H1 (cell line): ENCODE data around the gene CRAT.

Source experiments
- CHD1 ChIP-seq: IDR thresholded peaks from 2 replicates; pipeline ENCODE4 v1.6.1; 2012; ENCODE audit warnings: low read depth, low read length, improper control_type of control experiment
- EGR1 ChIP-seq: IDR thresholded peaks from 2 replicates; pipeline ENCODE4 v1.6.1; 2011; ENCODE audit warnings: low read depth, low read length, borderline replicate concordance
- EZH2 ChIP-seq: fragments of 200-600 bp; sonication (generic); IDR thresholded peaks from 2 replicates; pipeline ENCODE4 v1.7.1; 2012; ENCODE audit warnings: low read depth, mild to moderate bottlenecking, moderate library complexity, low read length, inconsistent platforms; ENCODE audit not compliant: severe bottlenecking
- NANOG ChIP-seq: IDR thresholded peaks from 2 replicates; pipeline ENCODE4 v1.6.1; 2011; ENCODE audit warnings: low read length, low read depth, mild to moderate bottlenecking, inconsistent platforms; ENCODE audit not compliant: insufficient read depth, poor library complexity, severe bottlenecking
- POLR2A ChIP-seq, 2 experiments: IDR thresholded peaks; 1 replicate in 1 of 2; 2 replicates in 1 of 2; pipeline ENCODE4 v1.6.1; 2011; ENCODE audit warnings: low read depth in 2 of 2, low read length in 2 of 2, mild to moderate bottlenecking in 2 of 2; ENCODE audit errors: control extremely low read depth in 1 of 2
- POLR2AphosphoS5 ChIP-seq: IDR thresholded peaks from 2 replicates; pipeline ENCODE4 v1.6.1; 2011; ENCODE audit warnings: low read depth, low read length
- POU5F1 ChIP-seq: IDR thresholded peaks from 2 replicates; pipeline ENCODE4 v1.6.1; 2011; ENCODE audit warnings: low read depth, mild to moderate bottlenecking, low read length, moderate library complexity
- RAD21 ChIP-seq, 2 experiments: IDR thresholded peaks in 1 of 2; conservative IDR thresholded peaks in 1 of 2; 2 replicates each; pipeline ENCODE4 v1.6.1; 2011; ENCODE audit warnings: low read depth in 2 of 2, low read length in 2 of 2, improper control_type of control experiment in 1 of 2, inconsistent platforms in 1 of 2, mild to moderate bottlenecking in 1 of 2, moderate library complexity in 1 of 2
- TF ChIP-seq, protein P1 (sequence below), 3 experiments: IDR thresholded peaks; 1 replicate in 2 of 3; 2 replicates in 1 of 3; pipeline versions ENCODE4 v1.5.1 to v1.6.1; 2011; ENCODE audit warnings: low read length in 3 of 3, mild to moderate bottlenecking in 3 of 3, inconsistent platforms in 2 of 3, low read depth in 1 of 3, moderate library complexity in 1 of 3; ENCODE audit not compliant: insufficient read depth in 1 of 3; ENCODE audit errors: control extremely low read depth in 1 of 3

DNA sequence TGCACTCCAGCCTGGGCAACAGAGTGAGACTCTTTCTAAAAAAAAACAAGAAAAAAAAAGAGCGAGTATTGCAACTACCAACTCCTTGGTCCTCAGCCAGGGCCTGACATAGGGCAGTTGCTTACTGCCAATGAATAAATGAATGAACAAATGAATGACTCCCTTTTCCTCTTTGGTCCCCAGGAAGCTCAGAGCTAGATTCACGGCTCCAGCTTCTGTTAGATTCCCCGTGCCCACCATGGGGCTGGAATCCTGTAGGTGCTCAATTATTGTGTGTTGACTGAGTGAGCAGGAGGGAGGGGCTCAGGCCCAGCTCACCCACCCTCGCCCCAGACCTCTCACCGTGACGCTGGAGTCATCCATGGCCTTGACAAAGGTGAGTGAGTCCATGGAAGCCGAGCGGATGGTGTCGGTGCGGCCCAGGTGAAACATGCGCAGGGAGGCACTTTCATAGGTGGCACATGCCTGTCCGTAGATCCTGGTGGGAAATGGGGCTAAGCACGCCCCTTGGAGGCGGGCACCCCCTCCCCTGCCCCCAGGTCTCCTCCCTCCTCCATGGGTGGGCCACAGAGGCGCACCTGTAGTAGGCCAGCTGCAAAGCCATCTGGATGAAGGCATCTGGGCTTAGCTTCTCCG lies 12.8 kb downstream of the CRAT start:
- TF ChIP-seq RAD21 (IDR thresholded peaks at IDR 0.05 in 1 of 2, conservative IDR thresholded peaks at IDR 0.05 in 1 of 2; ENCODE audit: low read depth in 2 of 2, low read length in 2 of 2) (no peak), EGR1 (no peak), EZH2 (no peak), POU5F1 (no peak), CHD1 (no peak), POLR2A (IDR thresholded peaks at IDR 0.05; ENCODE audit: control extremely low read depth in 1 of 2, low read depth in 2 of 2, low read length in 2 of 2) (no peak), NANOG (no peak), POLR2AphosphoS5 (no peak)
- TF ChIP-seq, protein P1, sequence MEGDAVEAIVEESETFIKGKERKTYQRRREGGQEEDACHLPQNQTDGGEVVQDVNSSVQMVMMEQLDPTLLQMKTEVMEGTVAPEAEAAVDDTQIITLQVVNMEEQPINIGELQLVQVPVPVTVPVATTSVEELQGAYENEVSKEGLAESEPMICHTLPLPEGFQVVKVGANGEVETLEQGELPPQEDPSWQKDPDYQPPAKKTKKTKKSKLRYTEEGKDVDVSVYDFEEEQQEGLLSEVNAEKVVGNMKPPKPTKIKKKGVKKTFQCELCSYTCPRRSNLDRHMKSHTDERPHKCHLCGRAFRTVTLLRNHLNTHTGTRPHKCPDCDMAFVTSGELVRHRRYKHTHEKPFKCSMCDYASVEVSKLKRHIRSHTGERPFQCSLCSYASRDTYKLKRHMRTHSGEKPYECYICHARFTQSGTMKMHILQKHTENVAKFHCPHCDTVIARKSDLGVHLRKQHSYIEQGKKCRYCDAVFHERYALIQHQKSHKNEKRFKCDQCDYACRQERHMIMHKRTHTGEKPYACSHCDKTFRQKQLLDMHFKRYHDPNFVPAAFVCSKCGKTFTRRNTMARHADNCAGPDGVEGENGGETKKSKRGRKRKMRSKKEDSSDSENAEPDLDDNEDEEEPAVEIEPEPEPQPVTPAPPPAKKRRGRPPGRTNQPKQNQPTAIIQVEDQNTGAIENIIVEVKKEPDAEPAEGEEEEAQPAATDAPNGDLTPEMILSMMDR (IDR thresholded peaks at IDR 0.05; ENCODE audit: control extremely low read depth in 1 of 3, insufficient read depth in 1 of 3, low read depth in 1 of 3, low read length in 3 of 3), result no peak
